Activated naive CD4-positive, alpha-beta T cell treated with anti-CD3 and anti-CD28 coated beads, Interleukin-2, amount 10 ng/mL, durations not matched to agents 7 days and 5 days (primary cell): ENCODE results near the gene PARD3.

Experiments used
- CTCF ChIA-PET: fragments of 350-600 bp; sonication (Branson Sonifier 250); formaldehyde crosslinking; loops from one replicate; lab custom pipeline; 2021; ENCODE audit warnings: antibody characterized with exemption; lab: Charles Lee
- DNase-seq: peaks from one replicate; pipeline ENCODE4 v3.0.0-alpha.2; 2020
- H3K27ac Mint-ChIP-seq: one replicate; pipeline ENCODE4 v1.8.0; 2021; ENCODE audit warnings: mild to moderate bottlenecking, moderate library complexity, mixed read lengths
- H3K27me3 Mint-ChIP-seq: one replicate; pipeline ENCODE4 v1.8.0; 2021; ENCODE audit warnings: mild to moderate bottlenecking, mixed read lengths
- H3K36me3 Mint-ChIP-seq: one replicate; pipeline ENCODE4 v1.8.0; 2021; ENCODE audit warnings: mixed read lengths
- H3K4me1 Mint-ChIP-seq: one replicate; pipeline ENCODE4 v1.8.0; 2021; ENCODE audit warnings: mixed read lengths
- H3K4me3 Mint-ChIP-seq: one replicate; pipeline ENCODE4 v1.8.0; 2021; ENCODE audit warnings: mild to moderate bottlenecking, moderate library complexity, mixed read lengths
- H3K9me3 Mint-ChIP-seq: one replicate; pipeline ENCODE4 v1.8.0; 2021; ENCODE audit warnings: mixed read lengths

PARD3 gene

DNA sequence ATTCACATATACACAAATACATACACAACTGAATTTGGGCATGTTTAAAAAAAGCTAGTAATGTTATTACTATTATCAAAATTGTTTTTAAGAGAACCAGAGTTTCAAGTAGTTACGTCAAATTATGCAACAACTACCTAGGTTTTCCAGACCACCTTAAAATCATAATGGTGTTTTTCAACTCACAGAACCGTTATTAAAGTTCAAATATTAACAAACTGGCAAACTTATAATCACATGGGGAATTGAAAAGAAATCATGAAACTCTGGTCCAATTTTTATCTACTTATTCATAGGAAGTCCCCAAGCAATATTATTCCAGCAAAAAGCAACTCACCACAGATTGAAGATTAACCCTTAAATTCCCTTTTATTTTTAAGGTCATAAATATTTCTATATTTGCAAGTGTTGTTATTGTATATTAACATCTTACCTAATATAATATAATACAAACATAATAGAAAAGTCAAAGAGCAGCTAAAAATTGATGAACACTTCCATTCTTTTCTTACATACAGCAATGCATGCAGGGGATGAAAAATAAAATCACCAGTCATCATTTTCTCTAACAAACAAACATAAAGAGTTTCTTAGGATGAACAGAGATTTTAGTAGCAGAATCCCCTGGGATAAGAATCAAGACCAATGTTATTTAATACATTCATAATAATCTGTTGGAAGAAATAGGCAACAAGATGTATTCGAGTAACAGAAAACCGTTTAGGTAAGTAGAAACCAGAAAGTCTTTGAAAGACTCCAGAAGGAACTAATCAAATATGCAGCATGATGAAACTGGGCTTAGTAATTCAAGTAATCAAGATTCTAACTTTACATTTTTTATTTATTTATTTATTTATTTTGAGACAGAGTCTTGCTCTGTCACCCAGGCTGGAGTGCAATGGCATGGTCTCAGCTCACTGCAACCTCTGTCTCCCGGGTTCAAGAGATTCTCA lies 391.1 kb downstream of the PARD3 start:
- CTCF ChIA-PET, result no interaction called here
- DNase-seq, result no peak
- Mint-ChIP-seq H3K27me3 (no peaks in the 10 kb centered on the region), H3K36me3 (no peaks in the 10 kb centered on the region), H3K9me3 (no peaks in the 10 kb centered on the region), H3K4me3 (no peak overlapping the region), H3K27ac (no peak overlapping the region), H3K4me1 (no peaks in the 10 kb centered on the region)

DNA sequence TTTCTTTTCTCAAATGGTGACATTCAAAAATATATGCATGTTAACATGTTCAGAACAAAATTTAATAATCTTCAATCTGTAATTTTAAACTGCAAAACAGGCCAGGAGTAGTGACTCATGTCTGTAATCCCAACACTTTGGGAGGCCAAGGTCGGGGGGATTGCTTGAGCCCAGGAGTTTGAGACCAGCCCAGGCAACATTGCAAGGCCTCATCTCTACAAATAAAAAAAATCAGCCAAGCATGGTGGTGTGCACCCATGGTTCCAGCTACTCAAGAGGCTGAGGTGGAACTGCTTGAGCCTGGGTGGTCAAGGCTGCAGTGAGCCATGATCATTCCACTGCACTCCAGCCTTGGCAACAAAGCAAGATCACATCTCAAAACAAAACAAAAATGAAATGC lies 394.3 kb downstream of the PARD3 start:
- H3K27me3 Mint-ChIP-seq, result no peaks in the 10 kb centered on the region
- H3K4me1 Mint-ChIP-seq, result no peaks in the 10 kb centered on the region
- DNase-seq, result no peak
- H3K9me3 Mint-ChIP-seq, result no peaks in the 10 kb centered on the region
- no peak overlapping the region for H3K27ac Mint-ChIP-seq
- no peaks in the 10 kb centered on the region for H3K36me3 Mint-ChIP-seq
- H3K4me3 Mint-ChIP-seq, result no peak overlapping the region
- CTCF ChIA-PET, result no interaction called here

DNA sequence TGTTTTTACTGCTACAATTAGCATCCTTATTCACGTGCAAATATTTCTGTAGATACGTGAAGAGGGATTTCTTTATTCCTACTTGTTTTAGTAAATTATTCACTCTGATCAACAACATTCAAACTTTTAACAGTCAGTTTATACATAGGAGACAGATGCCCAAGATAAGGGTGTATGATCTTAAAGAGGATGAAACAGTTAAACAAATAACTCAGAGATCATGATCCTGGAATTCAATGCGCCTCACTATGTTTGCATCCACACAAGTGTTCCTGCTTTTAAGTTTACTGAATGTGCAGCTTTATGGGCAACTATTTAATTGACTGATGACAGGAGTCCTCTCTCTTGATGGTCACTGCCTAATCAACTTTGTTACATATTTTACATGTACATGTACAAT lies 394.8 kb downstream of the PARD3 start:
- Mint-ChIP-seq H3K4me3 (no peak overlapping the region), H3K4me1 (no peaks in the 10 kb centered on the region), H3K9me3 (no peaks in the 10 kb centered on the region), H3K27me3 (no peaks in the 10 kb centered on the region), H3K36me3 (no peaks in the 10 kb centered on the region), H3K27ac (no peak overlapping the region)
- CTCF ChIA-PET, result no interaction called here
- DNase-seq, result no peak

DNA sequence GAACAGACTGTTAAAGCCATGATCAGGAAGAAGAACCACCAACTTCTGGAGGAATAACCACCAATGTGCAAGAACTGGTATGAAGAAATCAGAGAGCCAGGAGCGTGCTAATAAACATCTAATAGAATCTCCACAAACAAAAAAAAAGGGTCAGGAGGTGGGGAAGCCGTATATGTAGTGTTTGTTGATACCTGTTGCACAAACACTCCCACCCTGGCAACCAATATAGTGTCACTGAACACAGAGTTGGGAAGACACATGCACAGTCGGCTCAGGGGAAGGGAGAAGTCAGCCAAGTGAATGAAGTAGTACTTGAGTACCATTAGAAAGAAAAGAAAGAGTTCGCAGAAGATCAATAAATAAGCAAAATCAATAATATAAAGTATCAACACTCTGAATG lies 400.1 kb downstream of the PARD3 start:
- no peaks in the 10 kb centered on the region for H3K27me3 Mint-ChIP-seq
- no peak for DNase-seq
- H3K4me3 Mint-ChIP-seq, result no peak overlapping the region
- H3K36me3 Mint-ChIP-seq, result no peaks in the 10 kb centered on the region
- H3K27ac Mint-ChIP-seq, result no peak overlapping the region
- CTCF ChIA-PET, result no interaction called here
- no peaks in the 10 kb centered on the region for H3K4me1 Mint-ChIP-seq
- H3K9me3 Mint-ChIP-seq, result no peaks in the 10 kb centered on the region

DNA sequence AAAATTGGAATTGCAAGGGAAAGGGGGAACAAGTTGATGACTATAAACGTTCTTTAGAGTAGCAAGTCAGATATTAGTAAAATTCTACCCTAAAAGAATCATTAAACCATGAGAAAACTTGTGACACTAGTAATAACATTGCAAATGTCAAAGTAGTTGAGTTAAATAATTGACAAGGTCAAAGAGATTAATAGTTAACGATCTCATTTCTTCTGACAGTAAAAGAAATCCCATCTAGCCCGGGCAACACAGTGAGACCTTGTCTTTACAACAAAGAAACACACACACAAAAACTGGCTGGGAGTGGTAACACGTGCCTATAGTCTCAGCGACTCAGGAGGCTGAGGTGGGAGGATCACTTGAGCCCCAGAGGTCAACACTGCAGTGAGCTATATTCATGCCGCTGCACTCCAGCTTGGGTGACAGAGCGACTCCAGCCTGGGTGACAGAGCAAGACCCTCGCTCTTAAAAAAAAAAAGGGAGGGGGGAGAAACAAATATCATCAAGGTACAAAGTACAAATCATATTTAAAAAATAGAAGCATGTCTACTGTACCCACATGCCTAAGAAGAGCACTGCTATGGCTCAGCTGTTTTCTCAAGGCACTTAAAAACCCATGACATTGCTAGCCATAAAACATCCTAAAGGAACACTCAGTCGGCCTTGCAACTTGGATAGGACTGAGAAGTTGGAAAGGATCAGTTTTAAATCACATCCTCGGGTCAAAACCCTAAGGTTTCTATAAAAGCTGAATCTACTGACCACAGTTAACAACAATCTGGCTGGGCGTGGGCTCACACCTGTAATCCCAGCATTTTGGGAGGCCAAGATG lies 401.1 kb downstream of the PARD3 start:
- Mint-ChIP-seq H3K4me1 (no peaks in the 10 kb centered on the region), H3K27me3 (no peaks in the 10 kb centered on the region), H3K9me3 (no peaks in the 10 kb centered on the region), H3K4me3 (no peak overlapping the region), H3K27ac (no peak overlapping the region), H3K36me3 (no peaks in the 10 kb centered on the region)
- no peak for DNase-seq
- CTCF ChIA-PET, result no interaction called here

DNA sequence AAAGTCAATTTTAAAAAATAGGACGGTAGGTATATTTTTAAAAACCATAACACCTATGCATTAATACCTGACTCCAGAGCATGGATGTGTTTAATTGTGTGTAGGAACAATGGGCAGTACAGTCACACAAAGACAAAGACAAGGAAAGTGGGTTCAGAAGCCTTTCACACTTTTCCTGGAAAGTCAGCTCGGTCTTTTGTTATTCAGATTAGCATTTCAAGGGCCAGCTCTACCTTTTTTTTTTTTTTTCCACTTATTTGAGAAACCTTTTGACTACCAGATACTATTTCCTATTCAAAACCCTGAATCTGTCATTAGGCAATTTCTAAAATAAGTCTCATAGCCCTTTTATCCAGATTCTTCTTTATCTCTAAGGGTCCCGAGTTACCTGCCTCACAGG lies 401.9 kb downstream of the PARD3 start:
- no peak overlapping the region for H3K27ac Mint-ChIP-seq
- no peak for DNase-seq
- no peaks in the 10 kb centered on the region for H3K4me1 Mint-ChIP-seq
- no peaks in the 10 kb centered on the region for H3K36me3 Mint-ChIP-seq
- CTCF ChIA-PET, result no interaction called here
- H3K27me3 Mint-ChIP-seq, result no peaks in the 10 kb centered on the region
- H3K9me3 Mint-ChIP-seq, result no peaks in the 10 kb centered on the region
- no peak overlapping the region for H3K4me3 Mint-ChIP-seq

DNA sequence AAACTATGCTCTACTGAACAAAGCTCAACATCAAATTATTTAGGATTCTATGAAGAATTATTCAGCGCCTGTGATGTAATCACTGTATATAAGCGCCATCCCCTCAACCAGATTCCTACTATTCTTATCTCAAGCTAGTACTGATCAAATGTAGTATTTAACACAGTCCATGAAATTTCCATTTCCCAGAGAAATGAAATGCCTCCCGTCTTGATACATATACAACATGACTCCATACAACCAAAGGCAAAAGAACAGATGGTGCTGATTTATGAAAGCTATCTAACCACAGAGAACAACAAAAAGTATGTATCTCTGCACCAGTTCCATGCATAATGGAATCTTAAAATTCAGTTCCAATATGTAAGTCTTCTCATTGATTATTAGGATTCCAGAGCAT lies 406.1 kb downstream of the PARD3 start:
- Mint-ChIP-seq H3K9me3 (no peaks in the 10 kb centered on the region), H3K27me3 (no peaks in the 10 kb centered on the region), H3K4me3 (no peak overlapping the region), H3K4me1 (no peaks in the 10 kb centered on the region), H3K27ac (no peak overlapping the region), H3K36me3 (no peaks in the 10 kb centered on the region)
- DNase-seq, result no peak
- CTCF ChIA-PET, result no interaction called here

DNA sequence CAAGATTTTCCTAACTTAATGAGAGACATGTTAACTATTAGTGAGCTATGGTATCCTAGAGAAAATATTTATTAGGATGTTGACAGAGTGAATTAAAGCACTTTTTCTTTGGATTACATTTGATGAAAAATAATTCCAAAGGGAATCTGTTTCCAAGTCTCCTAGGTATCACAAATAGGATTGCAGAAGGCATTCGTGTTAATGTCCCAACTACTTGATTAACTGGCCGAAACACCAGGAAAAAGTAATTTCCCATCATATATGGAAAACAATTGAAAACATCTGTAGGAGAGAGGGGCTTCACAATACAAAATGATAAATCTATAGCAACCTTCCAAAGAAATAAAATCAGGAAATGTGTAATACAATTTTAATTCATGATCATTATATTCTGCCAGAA lies 406.7 kb downstream of the PARD3 start:
- H3K27ac Mint-ChIP-seq, result no peak overlapping the region
- CTCF ChIA-PET, result no interaction called here
- no peaks in the 10 kb centered on the region for H3K36me3 Mint-ChIP-seq
- no peaks in the 10 kb centered on the region for H3K4me1 Mint-ChIP-seq
- no peak overlapping the region for H3K4me3 Mint-ChIP-seq
- DNase-seq, result no peak
- no peaks in the 10 kb centered on the region for H3K9me3 Mint-ChIP-seq
- no peaks in the 10 kb centered on the region for H3K27me3 Mint-ChIP-seq

DNA sequence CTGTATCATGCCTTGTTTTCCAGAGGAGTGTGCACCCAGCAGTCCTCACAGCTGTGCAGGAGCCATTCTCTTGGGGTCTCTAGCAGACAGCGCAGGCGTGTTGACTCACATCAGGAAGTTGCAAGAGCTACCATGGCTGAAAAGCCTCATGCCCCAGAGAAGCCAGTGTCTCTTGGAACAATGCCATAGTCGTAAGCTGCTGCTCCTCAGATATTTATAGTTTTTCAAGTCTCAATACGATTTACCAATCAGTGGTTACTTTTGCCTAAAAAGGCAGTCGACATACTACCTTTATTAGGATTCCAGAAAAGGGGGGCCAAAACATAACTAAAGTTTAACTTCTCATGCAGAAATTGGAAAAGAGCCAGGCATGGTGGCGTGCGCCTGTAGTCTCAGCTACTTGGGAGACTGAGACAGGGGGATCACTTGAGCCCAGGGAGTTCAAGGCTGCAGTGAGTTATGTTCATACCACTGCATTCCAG lies 407.7 kb downstream of the PARD3 start:
- Mint-ChIP-seq H3K27ac (no peak overlapping the region), H3K27me3 (no peaks in the 10 kb centered on the region), H3K4me1 (no peaks in the 10 kb centered on the region), H3K36me3 (no peaks in the 10 kb centered on the region), H3K4me3 (no peak overlapping the region), H3K9me3 (no peaks in the 10 kb centered on the region)
- CTCF ChIA-PET, result no interaction called here
- DNase-seq, result no peak

DNA sequence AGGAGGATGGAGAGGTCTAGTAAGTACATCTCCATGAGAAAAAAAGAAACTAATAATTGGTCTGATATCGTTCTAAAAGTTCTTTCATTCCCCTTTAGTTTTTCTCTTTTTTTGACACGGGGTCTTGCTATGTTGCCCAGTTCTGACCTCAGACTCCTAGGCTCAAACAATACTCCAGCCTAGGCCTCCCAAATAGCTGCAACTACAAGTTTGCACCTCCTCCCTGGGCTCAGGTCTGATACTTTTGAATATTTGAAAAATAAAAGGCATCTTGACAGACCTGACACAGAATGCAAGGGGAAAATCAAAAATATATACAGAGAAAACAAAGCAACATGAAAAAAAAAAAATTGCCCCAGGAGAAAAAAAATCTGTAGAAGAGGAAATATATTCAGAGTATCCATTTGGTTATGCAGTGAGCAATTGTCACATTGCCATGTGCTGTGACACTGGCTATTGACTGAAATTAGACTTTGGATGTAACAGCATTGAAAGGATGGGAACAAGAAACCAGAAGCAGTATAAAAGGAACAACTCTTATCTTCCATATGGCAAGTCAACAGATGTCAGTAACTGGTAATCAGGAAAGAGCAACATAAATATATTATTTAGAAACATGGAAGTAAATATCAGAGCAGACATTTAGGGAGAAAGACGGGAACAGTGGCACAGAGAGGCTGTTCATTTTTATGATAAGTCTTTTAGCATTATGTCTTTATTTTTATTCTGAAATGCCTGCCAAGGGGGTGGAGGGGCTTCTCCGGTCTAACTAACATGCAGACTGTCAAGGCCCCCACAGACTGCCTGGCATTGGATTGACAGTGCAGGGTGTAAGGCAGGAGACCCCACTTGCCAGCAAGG lies 408.4 kb downstream of the PARD3 start:
- CTCF ChIA-PET, result no interaction called here
- Mint-ChIP-seq H3K27me3 (no peaks in the 10 kb centered on the region), H3K27ac (no peak overlapping the region)

DNA sequence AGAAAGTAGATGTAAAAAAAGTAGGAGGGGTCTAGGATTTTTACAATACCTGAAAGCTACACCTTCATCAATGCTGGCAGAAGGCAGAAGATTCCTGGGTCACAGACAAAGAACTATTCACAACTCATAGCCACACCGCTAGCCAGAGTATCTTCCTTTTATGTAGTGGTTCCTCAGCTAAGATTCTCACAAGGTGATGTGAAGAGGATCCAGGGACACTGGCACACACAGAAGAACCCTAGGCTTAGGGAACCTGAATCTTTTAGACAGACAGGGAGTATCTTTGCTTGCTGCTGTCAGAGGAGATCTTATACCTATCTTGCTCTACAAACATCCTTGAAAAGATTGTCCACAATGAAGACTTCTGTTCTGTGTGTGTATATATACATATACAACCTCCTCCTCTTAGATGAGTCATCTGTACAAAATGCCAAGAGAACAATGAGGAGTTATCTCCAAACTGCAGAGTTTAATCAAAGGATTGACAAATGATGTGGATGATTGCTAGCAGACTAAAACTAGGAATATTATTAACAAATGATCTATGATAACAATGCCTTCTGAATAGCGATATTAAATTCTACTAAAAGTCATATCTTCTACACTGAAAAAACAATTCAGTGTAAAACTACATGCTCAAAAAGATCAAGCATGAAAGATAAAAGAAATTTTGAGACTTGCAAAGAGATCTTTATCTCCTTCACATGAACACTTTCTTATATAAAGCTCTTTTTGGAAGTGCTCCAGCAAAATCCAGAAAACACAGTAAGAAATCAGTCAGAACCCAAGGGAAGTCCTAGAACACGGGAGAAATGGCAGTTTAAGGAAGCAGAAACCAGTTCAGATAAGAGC lies 409.3 kb downstream of the PARD3 start:
- no peak overlapping the region for H3K27ac Mint-ChIP-seq
- no peaks in the 10 kb centered on the region for H3K4me1 Mint-ChIP-seq
- no peak for DNase-seq
- no peaks in the 10 kb centered on the region for H3K36me3 Mint-ChIP-seq
- CTCF ChIA-PET, result no interaction called here
- no peaks in the 10 kb centered on the region for H3K27me3 Mint-ChIP-seq
- H3K4me3 Mint-ChIP-seq, result no peak overlapping the region
- H3K9me3 Mint-ChIP-seq, result no peaks in the 10 kb centered on the region

More for the DNA sequence above, 408.4 kb downstream of the PARD3 start:
- Mint-ChIP-seq H3K4me3 (no peak overlapping the region), H3K4me1 (no peaks in the 10 kb centered on the region), H3K36me3 (no peaks in the 10 kb centered on the region), H3K9me3 (no peaks in the 10 kb centered on the region)
- no peak for DNase-seq

DNA sequence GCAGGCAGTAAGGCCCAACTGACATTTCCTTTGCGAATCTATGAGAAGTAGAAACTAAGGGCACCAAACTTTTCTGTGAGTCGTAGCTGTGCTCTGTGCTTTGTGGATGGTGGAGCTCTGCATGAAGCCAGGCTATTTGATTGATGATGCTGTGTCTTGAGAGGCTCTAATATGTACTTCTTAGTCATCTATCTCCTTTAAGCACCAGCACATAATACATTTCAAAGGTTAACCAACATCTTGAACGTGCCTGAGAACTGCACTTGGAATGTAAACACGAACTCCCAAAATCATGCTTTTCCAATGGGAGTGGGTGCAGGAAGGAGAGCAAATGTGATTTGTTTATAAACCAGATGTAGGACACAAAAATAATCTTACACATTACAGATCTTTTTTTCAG lies 411.6 kb downstream of the PARD3 start:
- H3K27me3 Mint-ChIP-seq, result no peaks in the 10 kb centered on the region
- CTCF ChIA-PET, result no interaction called here

DNA sequence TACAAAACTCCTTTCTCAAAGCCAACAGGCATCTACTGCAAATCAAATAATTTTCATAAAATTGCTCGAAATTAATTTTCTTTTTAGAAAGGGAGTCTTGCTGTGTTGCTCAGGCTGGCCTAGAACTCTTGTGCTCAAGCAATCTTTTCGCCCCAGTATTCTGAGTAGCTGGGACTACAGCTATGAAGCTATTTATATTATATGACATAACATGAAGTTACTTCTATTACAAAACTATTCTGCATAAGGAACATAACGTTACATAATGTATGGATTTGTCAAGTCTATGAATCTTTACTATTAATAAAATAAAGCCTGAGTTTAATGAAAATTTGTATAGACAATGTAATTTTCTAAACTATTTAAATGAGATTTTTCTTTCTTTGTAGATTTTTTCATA lies 415.0 kb downstream of the PARD3 start:
- Mint-ChIP-seq H3K4me1 (no peaks in the 10 kb centered on the region), H3K36me3 (no peaks in the 10 kb centered on the region), H3K9me3 (no peaks in the 10 kb centered on the region), H3K27me3 (no peaks in the 10 kb centered on the region), H3K4me3 (no peak overlapping the region), H3K27ac (no peak overlapping the region)
- CTCF ChIA-PET, result no interaction called here
- DNase-seq, result no peak

More for the DNA sequence above, 411.6 kb downstream of the PARD3 start:
- Mint-ChIP-seq H3K36me3 (no peaks in the 10 kb centered on the region), H3K9me3 (no peaks in the 10 kb centered on the region), H3K4me1 (no peaks in the 10 kb centered on the region), H3K4me3 (no peak overlapping the region), H3K27ac (no peak overlapping the region)
- no peak for DNase-seq
